Glomerular visceral epithelial cell (primary cell): Measurements from ENCODE around the gene SANBR.

ENCODE experiments used
- DNase-seq: peaks from one replicate; pipeline ENCODE4 v3.0.0-alpha.2; 2016; ENCODE audit errors: extremely low spot score

The SANBR gene

DNA sequence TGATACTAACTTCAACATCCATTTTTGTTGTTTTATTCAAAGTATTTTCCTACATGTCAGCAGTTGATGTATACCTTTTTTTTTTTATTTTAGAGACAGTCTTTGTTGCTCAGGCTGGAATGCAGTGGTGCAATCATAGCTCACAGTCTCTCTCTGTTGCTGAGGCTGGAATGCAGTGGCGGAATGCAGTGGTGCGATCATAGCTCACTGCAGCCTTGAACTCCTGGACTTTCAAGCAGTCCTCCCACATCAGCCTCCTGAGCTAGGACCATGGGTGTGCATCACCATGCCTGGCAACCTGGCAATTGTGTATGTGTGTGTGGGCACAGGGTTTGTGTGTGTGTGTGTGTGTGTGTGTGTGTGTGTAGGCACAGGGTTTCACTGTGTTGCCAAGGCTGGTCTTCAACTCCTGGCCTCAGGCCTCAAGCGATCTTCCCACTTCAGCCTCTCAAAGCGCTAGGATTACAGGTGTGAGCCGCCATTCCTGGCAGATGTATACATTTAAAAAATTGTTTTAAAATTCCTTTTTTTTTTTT is 24.8 kb downstream of the SANBR start:
- DNase-seq: no peak

DNA sequence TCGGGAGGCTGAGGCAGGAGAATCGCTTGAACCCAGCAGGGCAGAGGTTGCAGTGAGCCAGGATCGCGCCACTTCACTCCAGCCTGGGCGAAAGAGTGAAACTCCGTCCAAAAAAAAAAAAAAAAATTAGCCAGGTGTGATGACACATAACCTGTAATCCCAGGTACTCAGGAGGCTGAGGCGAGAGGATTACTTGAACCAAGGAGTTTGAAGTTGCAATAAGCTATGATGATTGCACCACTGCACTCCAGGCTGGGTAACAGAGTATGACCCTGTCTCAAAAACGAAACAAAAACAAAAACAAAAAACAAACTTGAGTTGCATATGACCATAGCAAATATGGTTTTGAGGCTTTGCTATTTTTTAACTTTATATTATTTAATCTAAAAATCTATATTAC is 25.8 kb downstream of the SANBR start:
- DNase-seq: no peak

DNA sequence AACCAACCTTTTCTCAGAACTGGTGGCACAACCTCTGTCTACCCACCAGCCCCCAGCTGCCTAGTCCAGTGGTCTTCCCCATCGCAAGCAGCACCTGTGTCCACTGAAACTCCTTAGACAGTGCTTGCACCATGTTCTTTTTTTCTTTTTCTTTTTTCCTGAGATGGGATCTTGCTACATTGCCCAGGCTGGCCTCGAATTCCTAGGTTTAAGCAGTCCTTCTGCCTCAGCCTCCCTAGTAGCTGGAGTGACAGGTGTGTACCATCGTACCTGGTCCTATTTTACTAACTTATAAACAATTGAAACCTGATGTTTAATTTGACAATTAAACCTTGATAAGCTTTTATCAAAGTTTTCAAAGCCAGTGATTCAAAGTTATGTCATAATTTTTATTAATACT is 30.8 kb downstream of the SANBR start:
- no peak for DNase-seq

DNA sequence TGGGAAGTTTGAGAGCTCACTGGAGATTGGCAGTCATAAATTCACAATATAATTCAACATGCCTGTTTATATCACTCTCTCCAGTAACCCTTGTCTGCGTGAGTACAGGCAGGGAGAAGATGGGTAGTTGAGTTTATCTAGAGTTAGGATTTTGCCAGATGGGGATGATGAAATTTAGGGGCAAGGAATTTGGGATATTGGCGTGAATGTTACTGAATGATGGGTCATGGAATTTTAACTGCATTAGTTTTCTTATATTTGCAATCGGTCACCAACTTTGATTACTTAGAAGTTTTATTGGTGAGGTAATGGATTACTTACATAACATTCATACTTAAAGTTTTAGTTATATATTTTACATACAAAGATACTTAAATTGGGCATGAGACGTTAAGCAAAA is 35.1 kb downstream of the SANBR start:
- no peak for DNase-seq

DNA sequence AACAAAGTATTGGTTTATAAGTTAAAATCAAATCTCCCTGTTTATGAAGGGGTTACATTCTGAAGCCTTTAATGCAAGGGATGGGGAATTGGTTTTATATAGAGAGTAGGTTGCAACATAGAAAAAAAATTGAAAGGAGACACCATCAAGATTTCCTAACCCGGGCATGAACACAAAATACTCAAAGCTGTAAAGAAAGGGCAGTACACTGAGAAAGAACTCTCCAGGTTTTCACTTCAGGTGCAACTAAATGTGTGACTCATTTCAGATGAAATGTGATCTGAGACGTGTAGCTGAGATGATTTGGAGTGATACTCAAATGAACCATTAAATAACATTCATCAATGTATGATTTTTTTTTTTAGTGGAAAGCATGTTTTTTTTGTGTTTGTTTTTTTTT is 43.6 kb downstream of the SANBR start:
- DNase-seq: no peak

DNA sequence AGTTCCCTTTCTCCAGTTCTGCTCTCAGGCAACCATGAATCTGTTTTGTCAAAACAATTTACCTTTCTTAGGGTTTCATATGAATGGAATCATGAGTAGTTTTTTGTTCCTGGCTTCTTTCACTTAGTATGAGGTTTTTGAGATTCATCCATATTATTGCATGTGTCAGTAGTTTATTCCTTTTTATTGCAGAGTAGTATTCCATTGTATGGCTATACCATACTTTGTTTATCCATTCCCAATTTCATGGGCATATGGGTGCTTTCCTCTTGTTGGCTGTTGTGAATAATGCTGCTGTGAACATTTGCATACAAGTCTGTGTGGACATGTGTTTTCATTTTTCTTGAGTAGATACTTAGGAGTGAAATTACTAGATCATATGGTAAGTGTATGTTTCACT is 46.0 kb downstream of the SANBR start:
- no peak for DNase-seq

DNA sequence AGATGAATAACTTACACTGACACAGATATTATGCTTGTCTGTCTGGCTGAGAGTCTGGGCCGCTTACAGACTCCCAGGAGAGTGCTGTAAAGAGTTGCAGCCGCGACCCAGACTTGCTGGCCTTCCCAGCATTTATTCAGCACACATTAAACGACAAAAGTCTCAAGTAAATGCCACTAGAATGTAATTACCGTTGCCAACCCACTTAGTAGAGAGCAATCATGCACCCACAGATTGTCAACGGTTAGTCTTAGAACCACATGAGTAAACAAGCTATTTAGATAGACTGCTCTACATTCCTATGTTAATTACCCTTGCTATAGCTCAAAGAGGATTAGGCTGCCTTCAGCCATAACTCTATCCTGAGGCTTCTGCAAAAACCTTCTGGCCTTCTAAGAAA is 48.5 kb downstream of the SANBR start:
- DNase-seq: no peak
